NT2/D1 (cell line): ENCODE measurements around the gene DHX8.

Experiments
- SUZ12 ChIP-seq: IDR thresholded peaks from 2 replicates; pipeline ENCODE4 v1.6.1; 2011; ENCODE audit not compliant: insufficient read length, insufficient read depth; ENCODE audit errors: extremely low read depth
- ZNF274 ChIP-seq: IDR thresholded peaks from 2 replicates; pipeline ENCODE4 v1.6.1; 2011; ENCODE audit warnings: mild to moderate bottlenecking, low read depth, low read length

DNA sequence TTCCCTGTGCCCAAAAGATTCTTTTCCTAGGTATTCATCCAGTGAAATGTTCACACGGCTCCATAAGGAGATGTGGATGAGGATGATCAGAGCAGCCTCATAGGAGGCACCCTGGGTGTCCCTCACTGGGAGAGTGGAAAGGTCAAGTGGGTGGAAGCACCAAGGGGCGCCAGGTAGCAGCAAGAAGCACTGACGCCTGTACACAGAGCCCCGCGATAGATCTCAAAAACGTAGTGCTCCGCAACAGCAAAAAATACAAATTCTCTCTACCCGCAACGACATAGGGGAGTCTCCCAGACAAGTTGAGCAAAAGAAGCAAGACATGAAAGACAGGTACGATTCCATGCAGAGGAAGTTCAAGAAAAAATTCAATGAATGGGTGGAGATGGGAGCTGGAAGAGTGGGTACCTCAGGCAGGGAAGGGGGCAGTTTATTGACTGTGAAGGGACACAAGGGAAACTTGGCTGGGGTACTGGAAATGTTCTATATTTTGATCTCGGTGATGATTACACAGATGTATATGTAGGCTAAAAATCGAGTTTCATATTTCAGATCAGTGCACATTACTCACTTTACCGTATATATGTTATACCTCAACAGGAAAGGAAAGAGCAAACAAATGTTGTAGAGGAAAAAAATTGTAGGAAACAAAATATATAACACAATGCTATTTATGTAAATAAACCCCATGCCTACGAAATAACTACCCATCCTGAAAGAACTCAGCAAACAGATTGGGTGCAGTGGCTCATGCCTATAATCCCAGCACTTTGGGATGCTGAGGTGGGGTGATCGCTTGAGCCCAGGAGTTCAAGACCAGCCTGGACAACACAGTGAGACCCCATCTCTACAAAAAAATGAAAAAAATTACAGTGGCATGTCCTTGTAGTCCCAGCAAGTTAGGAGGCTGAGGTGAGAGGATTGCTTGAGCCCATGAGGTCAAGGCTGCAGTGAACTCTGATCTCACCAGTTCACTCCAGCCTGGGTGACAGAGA lies 80.1 kb downstream of the DHX8 start:
- no peak for TF ChIP-seq ZNF274
- no peak for TF ChIP-seq SUZ12
